Osteoblast (primary cell): ENCODE data around the gene ATRAID. TPM values are rescaled to one million over a fixed set of nuclear protein-coding genes. Genes with fewer than 3 reads are reported as not detected.

ENCODE experiments used
- DNase-seq: peaks from one replicate; pipeline ENCODE4 v3.0.0; 2011; ENCODE audit warnings: low spot score, mixed read lengths; ENCODE audit not compliant: insufficient read length; ENCODE audit errors: missing footprints
- H2AFZ ChIP-seq: 2 replicates; pipeline ENCODE4 v1.6.0; 2011; ENCODE audit warnings: mild to moderate bottlenecking, low read length
- H3K27ac ChIP-seq: 2 replicates; pipeline ENCODE4 v1.5.1; 2011; ENCODE audit warnings: mild to moderate bottlenecking, low read depth, low read length, moderate library complexity
- H3K27me3 ChIP-seq: 2 replicates; pipeline ENCODE4 v1.6.0; 2012; ENCODE audit warnings: mild to moderate bottlenecking, control low read depth, inconsistent platforms, low read length, moderate library complexity; ENCODE audit not compliant: insufficient read depth
- H3K36me3 ChIP-seq: 2 replicates; pipeline ENCODE4 v1.5.1; 2011; ENCODE audit warnings: mild to moderate bottlenecking, low read length, control low read depth, moderate library complexity; ENCODE audit not compliant: insufficient read depth
- H3K4me1 ChIP-seq: 2 replicates; pipeline ENCODE4 v1.5.1; 2011; ENCODE audit warnings: mild to moderate bottlenecking, low read length, control low read depth, moderate library complexity; ENCODE audit not compliant: insufficient read depth
- H3K4me2 ChIP-seq: 2 replicates; pipeline ENCODE4 v1.6.0; 2011; ENCODE audit warnings: mild to moderate bottlenecking, low read length; ENCODE audit not compliant: insufficient read depth
- H3K4me3 ChIP-seq: fragments of 200-600 bp; sonication (generic); 3 replicates; pipeline ENCODE4 v1.5.1; 2012; ENCODE audit warnings: mild to moderate bottlenecking, low read length, inconsistent platforms; ENCODE audit not compliant: insufficient read depth
- H3K79me2 ChIP-seq: 2 replicates; pipeline ENCODE4 v1.6.0; 2012; ENCODE audit warnings: mild to moderate bottlenecking, low read length, control low read depth, inconsistent platforms; ENCODE audit not compliant: insufficient read depth
- H3K9me3 ChIP-seq: 2 replicates; pipeline ENCODE4 v1.5.1; 2011; ENCODE audit warnings: low read depth, low read length, control low read depth
- H4K20me1 ChIP-seq: 2 replicates; pipeline ENCODE4 v1.6.0; 2012; ENCODE audit warnings: mild to moderate bottlenecking, low read length, control low read depth; ENCODE audit not compliant: insufficient read depth
- CTCF ChIP-seq: IDR thresholded peaks from 2 replicates; pipeline ENCODE4 v1.5.1; 2011; ENCODE audit warnings: mild to moderate bottlenecking, low read depth, low read length, moderate library complexity; ENCODE audit errors: extremely low read depth
- total RNA-seq: library from RNA; depleted of rRNA; stranded (reverse); fragments of >200 nt; gene quantifications from 2 replicates; pipeline ENCODE4 v1.2.3, GENCODE V29; 2012

ATRAID gene
- total RNA-seq, 1 donor, result 198 TPM

- no peak for DNase-seq
Observed at GRCh38 chr2:27184115-27184514, 27.7 kb upstream of the ATRAID start.

GRCh38 chr2:27185331-27186026 lies 26.4 kb upstream of the ATRAID start:
- no peaks in the 10 kb centered on the region for H4K20me1 ChIP-seq
- no peaks in the 10 kb centered on the region for H3K27me3 ChIP-seq
- peak overlapping the region; percentile 42 for H3K4me2 ChIP-seq
- no peak for TF ChIP-seq CTCF
- peak overlapping the region; percentile 9 for H3K4me3 ChIP-seq
- H3K4me1 ChIP-seq, result peaks cover 73% of the 10 kb centered on the region
- H3K36me3 ChIP-seq, result no peaks in the 10 kb centered on the region
- peak overlapping the region; percentile 20 for H2AFZ ChIP-seq
- H3K27ac ChIP-seq, result peak overlapping the region; percentile 90
- H3K9me3 ChIP-seq, result no peaks in the 10 kb centered on the region
- peak; percentile 81 for DNase-seq
- H3K79me2 ChIP-seq, result no peaks in the 10 kb centered on the region

More at GRCh38 chr2:27184115-27184514, 27.7 kb upstream of the ATRAID start:
- Histone ChIP-seq H3K27ac (peak overlapping the region; percentile 90), H4K20me1 (no peaks in the 10 kb centered on the region), H3K27me3 (no peaks in the 10 kb centered on the region), H3K79me2 (no peaks in the 10 kb centered on the region), H3K4me1 (peaks cover 86% of the 10 kb centered on the region), H3K36me3 (no peaks in the 10 kb centered on the region), H3K4me2 (no peak overlapping the region), H2AFZ (no peak overlapping the region), H3K4me3 (no peak overlapping the region), H3K9me3 (no peaks in the 10 kb centered on the region)
- no peak for TF ChIP-seq CTCF

GRCh38 chr2:27186613-27187345 lies 25.1 kb upstream of the ATRAID start:
- Histone ChIP-seq H3K27me3 (no peaks in the 10 kb centered on the region), H2AFZ (no peak overlapping the region), H3K36me3 (no peaks in the 10 kb centered on the region), H3K27ac (peak overlapping the region; percentile 90), H3K9me3 (no peaks in the 10 kb centered on the region), H3K4me1 (peaks cover 60% of the 10 kb centered on the region), H4K20me1 (no peaks in the 10 kb centered on the region), H3K79me2 (no peaks in the 10 kb centered on the region), H3K4me3 (no peak overlapping the region), H3K4me2 (no peak overlapping the region)
- no peak for DNase-seq
- no peak for TF ChIP-seq CTCF

- Histone ChIP-seq H3K27me3 (no peaks in the 10 kb centered on the region), H3K4me3 (no peak overlapping the region), H3K79me2 (no peaks in the 10 kb centered on the region), H3K9me3 (no peaks in the 10 kb centered on the region), H3K27ac (no peak overlapping the region), H2AFZ (no peak overlapping the region), H3K4me2 (no peak overlapping the region), H3K36me3 (no peaks in the 10 kb centered on the region), H3K4me1 (peaks cover 31% of the 10 kb centered on the region), H4K20me1 (no peaks in the 10 kb centered on the region)
- no peak for DNase-seq
- no peak for TF ChIP-seq CTCF
Observed at GRCh38 chr2:27189989-27190388, 21.9 kb upstream of the ATRAID start.
